Fibroblast of the aortic adventitia (primary cell): Measurements from ENCODE around the gene ZNF473. TPM values are rescaled to one million over a fixed set of nuclear protein-coding genes. Genes with fewer than 3 reads are reported as not detected.
A peak's percentile ranks its signal among the peaks of the same experiment; 100 is the strongest.

ENCODE experiments used
- DNase-seq: peaks from one replicate; pipeline ENCODE4 v3.0.0-alpha.2; 2010; ENCODE audit warnings: low read depth
- H3K4me3 ChIP-seq: 2 replicates; pipeline ENCODE4 v1.5.1; 2011; ENCODE audit warnings: low read depth, mild to moderate bottlenecking, control low read depth, low read length, moderate library complexity
- CTCF ChIP-seq: IDR thresholded peaks from 2 replicates; pipeline ENCODE4 v1.5.1; 2011; ENCODE audit warnings: mild to moderate bottlenecking, low read length, control low read depth, inconsistent platforms; ENCODE audit not compliant: insufficient read depth
- total RNA-seq: library from RNA; depleted of rRNA; stranded (reverse); fragments of >200 nt; gene quantifications from 2 replicates; pipeline ENCODE4 v1.2.3, GENCODE V29; 2012; ENCODE audit warnings: low replicate concordance

ZNF473 gene
- total RNA-seq: 11.0 and 14.1 TPM in 2 replicates

- no peak for TF ChIP-seq CTCF
- DNase-seq: no peak
- H3K4me3 ChIP-seq: peak within 1 kb of the TSS; percentile 98
Observed at GRCh38 chr19:50025794-50026549, at the start of gene ZNF473. TSS of gene ZNF473 (plus strand) at chr19:50026005. CDS start at chr19:50031083, 5,078 bp downstream.

DNA sequence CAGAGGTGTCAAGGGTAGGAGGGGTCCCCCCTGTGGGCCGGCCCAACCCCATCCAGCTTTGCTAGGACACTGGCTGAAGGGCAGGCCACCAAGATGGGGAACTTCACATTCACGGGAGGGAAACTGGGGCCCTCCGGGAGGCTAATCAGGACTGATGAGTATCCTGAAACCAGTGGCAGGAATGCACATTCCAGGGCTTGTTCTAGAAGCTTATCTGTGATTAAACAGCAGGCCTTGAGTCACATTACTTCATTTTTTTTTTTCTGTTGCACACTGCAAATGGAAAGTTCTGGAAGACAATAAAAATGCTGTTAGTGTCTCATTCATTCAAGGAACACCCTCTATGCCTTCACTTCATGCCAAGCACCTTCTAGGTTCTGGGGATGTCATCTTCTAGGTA is 49.3 kb upstream of the ZNF473 start:
- peak; percentile 27 for DNase-seq
- no peak for TF ChIP-seq CTCF

DNA sequence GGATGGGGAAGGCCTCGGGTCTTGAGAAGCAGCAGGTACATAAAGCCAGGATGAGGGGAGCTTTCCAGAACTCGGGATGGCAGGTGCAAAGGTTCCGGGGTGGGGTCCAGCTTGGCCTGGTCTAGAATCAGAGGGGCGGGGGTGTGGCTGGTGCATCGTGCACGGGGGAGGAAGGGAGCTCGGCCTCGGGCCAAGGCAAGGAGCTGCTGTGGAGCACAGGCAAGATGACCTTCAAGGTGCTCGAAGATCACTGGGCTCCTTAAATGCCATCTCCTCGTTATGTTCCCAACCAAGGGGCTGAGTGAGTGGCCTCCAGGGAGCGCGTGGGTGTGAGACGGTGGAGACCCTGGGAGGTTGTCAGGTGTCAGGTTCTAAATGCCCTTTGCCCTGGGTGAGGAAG is 48.7 kb upstream of the ZNF473 start:
- H3K4me3 ChIP-seq: no peak overlapping the region
- no peak for TF ChIP-seq CTCF
- no peak for DNase-seq

More for the DNA sequence above, 49.3 kb upstream of the ZNF473 start:
- H3K4me3 ChIP-seq: no peak overlapping the region

DNA sequence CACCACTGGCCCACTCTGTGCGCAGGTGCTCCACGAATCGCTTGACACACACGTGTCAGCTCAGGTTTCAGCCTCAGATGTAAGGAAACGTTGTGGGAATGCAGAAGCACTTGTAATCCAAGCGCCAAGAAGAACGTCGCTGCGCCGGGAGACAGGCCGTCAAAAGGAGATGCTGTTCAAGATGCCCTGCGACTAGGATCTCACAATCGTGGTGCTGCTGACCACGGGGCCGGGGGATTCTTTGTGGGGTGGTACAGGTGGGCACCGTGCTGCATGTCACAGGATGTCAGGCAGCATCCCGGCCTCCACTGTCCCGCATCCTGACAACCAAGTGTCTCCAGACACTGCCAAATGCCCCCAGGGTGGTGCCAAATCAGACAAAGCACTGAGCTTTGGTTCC is 47.9 kb upstream of the ZNF473 start:
- DNase-seq: no peak

DNA sequence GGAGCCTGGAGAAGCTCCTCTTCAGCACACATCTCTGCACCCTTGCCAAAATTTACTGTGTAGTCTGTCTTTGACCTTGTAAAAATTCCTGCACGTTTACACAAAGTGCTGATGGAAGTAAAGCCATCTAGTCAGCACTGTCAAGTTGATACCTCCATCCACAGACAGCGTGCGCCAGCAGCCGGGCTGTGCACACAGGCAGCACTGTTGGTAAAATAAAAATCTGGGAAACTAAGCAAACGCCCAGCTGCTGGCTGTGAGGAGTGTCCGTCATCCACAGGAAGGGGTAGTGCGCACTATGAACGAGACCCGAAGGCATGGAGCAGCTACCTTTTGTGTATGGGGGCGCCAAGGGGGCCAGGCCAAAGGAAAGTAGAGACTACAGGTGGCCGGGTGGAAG is 47.5 kb upstream of the ZNF473 start:
- no peak overlapping the region for H3K4me3 ChIP-seq
- no peak for TF ChIP-seq CTCF

More for the DNA sequence above, 47.9 kb upstream of the ZNF473 start:
- H3K4me3 ChIP-seq: no peak overlapping the region
- no peak for TF ChIP-seq CTCF

DNA sequence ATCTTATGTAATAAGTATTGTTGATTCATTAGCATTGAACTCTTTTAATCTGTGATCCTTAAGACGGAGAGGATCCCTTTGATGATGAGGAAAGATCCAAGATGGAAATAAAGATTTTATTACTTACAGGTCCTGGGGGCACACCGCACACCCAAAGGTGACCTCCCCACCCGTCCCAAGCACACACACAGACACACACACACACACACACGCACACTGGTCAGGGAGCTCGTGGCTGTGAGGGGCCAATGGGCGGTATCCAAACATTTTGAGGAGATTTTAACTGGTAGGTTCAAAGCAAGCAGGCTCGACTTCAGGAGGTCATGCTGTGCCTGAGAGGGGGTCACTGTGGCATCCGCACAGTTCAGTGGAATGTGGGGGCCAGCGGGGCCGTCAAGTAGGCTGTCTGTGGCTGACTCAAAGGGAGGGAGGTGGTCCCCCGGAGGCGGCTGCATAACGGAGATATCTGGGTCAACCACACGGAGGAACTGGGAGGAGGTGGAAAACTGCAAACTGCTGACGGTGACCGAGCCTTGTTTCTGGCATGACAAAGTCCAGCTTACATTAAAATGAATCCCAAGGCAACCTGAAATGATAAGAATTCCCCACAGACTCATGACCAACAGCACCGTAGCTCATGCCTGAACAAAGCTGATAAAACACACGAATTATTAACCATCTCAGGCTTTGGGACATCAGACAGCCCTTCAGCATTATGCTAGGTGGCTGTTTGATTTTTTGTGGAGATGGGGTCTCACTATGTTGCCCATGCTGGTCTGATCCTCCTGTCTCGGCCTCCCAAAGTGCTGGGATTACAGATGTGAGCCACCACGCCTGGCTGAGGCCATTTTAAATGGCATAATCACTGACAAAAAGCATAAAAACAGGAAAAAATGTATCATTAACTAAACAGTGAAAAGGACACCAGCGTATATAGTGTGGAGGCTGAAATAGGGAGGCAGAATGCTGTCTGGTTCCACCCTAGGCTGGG is 43.9 kb upstream of the ZNF473 start:
- TF ChIP-seq CTCF: no peak
- H3K4me3 ChIP-seq: no peak overlapping the region
- no peak for DNase-seq

More for the DNA sequence above, 47.5 kb upstream of the ZNF473 start:
- DNase-seq: no peak
